ENCODE data around the gene COL4A2.

COL4A2 gene

DNA sequence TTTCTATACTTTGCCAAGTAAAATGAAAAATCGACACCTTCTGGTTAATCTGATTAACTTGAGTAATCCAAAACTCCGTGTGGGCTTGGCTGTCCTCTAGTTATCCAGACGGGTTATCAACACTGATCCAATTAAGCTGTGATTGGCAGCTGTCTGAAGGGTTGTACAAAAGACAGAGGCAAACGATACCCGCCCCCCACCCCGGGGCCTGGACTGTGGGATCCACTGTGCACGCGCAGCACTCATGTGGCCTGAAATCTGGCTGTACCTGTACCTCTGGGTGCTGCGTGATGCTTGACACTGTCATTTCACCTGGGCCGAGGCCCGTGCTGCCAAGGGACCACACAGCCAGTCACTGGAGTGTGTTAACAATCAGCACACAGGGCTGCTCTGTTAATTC, 53.5 kb downstream of the COL4A2 start:
- no peak for DNase-seq

DNA sequence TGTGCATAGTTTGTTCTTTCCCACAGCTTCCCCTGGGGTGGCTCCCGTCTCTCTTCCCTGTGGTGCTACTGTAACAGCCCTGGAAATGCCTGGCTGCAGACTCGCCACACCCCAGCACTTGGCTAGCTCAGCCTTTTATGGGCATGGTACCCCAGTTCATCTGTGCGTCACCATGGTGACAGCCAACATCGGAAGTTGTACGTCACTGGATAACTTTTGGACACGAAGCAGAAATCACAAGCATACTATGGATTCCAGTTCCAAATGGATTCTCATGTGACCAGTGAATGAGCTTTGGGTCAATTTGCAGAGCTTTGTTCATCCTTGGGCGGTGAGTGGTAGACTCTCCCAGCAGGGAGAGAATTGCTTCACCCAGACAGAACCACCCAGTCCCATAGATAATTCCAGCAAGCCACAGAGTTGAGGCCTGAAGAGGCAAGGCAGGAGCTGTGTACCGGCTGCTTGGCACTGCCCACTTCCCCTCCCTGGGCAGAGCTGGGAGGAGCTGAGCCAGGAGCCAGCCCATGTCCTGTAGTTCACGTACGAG, 54.4 kb downstream of the COL4A2 start:
- DNase-seq = no peak

DNA sequence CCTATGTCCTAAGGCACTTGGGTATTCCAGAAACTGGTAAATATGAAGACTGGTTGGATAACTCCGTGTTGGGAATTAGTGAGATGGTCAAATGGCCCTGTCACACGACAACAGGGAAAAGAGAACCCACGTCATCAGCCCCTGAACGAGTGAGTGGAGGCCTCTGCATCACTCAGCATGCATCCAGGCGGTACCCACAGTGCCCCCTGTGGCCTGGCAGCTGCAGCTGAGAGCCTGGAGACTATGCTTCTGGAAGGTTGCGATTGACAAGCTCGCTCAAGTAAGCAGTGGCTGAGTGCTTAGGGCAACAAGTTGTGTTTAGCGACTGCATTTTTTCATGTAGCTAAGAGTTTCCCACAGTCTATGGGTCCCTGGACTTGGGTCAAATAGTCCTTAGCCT, 55.9 kb downstream of the COL4A2 start:
- no peak for DNase-seq

DNA sequence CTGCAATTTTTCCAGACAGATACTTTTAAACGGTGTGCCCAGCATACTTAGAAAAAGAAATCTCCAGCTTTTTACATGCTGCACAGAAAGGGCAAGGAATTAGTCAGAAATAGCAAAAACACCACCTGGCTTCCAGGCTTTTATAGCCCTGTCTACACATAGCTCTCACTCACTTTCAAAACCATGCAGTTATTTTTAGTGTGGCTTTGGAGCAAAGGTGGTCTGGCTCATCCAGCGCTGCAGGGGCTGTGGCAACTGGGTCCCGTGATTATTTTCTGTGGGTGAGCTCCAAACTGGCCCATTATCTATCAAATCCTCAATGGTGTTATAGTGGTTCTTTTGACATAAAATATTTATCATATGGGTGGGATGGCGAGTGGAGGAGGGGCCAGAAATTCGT, 57.0 kb downstream of the COL4A2 start:
- DNase-seq = no peak

DNA sequence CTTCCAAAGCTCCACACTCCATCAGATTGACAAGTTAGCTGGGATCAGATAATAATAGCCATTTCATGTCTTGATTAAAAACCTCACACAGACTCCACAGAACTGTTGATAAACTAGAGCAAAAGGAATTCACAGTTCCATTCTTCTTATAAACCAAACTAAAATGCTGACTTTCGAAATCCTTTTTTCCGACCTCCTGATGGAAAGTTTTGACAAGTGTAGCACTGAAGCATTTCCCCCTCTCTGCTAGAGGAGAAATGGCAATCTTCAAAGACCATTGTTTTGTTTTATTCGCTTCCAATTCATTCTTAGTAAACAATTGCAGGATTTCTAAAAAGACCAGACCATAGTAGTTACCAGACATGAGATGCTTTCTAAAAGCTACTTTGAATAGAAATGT, 58.8 kb downstream of the COL4A2 start:
- DNase-seq = no peak

DNA sequence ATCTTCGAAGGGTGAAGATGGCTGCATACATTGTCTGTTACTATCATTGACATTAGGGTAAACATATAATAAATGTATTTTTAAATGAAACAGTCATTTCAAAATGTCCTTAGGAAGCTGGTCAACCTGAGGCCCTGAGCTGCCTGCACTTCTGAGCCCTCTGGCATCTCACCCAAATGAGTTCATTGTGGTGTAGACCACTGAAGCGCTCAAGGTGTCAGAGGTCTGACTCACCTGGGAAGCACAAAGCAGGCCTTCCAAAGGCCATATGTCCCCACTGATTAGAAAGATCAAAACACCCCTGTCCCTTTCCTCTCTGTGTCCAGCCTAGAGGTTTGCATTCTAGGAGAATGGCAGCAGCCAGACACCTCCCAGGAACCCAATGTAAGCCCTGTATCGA, 59.6 kb downstream of the COL4A2 start:
- DNase-seq = no peak

DNA sequence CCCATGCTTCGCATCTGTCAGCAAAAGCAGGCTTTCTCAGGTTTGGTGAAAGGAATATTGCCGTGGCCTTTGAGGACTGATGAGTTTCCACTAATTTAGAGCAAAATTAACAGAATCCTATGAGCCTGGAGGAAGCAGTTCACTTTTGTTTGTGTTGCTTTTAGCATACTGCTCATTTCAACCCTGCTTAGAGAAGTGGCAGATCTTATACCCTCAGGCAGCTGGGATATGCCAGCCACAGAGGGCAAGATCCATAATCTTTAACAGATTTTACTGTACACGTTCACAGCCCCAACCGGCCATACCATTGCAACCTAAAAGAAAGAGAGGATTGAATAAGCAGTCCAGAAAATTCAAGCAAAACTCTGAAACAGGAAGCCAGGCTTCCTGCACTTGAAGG, 60.5 kb downstream of the COL4A2 start:
- no peak for DNase-seq

DNA sequence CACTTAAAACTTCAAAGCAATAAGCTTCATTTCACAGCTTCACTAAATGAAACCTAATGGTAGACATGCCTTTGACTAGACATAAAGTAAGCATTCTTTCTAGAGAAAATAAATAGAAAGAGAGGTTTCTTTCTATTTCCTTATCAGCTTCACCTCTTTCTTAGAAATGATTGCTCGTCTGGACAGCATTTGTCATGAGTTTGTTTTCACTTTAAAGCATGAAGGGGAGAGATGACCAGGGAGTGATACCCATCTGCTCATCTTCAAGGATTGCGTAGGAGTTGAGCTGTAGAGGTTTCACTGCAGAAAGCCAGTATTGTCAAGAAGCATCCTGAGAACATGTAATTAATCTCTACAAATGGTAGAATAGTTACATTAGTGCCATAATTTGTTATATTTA, 61.3 kb downstream of the COL4A2 start:
- DNase-seq = no peak

DNA sequence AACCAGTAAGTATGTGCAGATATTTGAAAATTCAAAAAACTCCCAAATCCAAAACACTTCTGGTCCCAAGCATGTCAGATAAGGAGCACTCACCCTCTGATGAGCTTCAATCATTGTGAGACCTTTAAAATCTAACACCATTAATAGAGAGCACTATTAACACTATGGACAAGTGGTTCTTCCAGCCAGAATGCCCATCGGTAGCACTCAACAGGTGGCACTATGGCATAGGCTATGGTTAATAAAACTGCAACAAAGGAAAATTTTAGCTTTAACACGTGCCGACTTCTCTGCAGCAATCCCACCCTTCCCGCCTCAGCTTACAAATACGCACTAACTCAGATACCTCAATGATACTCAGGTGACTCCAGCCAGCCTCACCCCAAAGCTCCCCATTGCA, 62.3 kb downstream of the COL4A2 start:
- DNase-seq = no peak

DNA sequence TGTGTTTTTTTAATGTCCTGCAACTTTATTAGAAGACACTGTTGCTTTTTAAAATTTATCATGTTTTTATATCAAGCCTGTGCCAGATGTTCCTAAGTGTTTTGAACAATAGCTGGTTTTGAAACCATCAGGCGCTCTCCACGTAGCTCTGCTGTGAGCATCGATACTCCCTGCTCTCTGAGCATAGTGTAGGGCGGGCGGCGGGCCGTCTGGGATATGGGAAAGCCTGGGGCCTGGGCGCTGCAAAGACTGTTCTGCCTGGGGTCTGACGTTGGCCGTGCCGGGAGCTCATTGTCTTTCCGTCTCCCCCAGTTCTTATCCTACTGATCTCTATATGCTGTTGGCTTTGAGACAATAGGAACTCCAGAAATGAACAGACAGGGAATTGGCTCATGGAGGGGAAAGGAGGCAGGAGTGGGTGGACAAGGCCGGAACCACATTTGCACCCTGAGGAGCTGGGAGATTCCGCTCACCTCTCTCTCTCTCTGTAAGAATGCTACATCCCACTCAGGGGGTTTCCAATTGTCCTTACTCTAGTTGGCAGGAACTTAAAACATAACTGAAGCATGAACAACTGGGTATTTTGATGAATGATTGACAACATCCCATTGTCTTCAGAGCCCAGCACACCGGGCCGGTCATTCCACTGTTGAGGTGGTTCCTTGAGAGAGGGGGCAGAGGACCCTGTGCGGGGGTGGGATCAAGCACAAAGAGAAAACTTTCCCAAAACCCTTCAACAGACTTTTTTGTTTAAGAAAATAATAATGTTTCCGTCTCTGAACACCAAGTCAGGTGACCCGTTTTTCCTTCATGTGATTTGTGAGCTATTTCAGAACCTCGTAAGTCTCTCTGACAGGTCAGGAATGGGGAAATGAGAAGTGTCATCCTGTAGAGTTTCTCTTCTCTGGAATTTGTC, 64.7 kb downstream of the COL4A2 start:
- no peak for DNase-seq

DNA sequence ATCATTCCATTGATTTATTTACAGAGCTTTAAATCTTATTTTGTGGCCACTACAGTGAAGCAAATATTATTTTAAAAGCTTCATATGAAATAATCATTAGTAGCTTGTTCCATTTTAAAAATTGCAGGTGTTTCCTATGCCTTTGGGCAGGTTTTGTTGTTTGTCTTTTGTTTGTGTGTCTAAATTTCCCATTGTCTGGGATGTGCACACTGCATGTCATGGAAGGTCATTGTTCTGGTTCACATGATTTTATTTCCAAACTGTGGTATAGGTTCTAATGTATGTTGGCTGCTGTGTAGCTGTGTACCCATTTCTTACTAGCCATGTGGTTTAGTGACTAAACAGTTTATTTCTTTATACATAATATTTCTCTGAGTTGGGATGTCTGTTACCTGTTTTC, 65.6 kb downstream of the COL4A2 start:
- no peak for DNase-seq

DNA sequence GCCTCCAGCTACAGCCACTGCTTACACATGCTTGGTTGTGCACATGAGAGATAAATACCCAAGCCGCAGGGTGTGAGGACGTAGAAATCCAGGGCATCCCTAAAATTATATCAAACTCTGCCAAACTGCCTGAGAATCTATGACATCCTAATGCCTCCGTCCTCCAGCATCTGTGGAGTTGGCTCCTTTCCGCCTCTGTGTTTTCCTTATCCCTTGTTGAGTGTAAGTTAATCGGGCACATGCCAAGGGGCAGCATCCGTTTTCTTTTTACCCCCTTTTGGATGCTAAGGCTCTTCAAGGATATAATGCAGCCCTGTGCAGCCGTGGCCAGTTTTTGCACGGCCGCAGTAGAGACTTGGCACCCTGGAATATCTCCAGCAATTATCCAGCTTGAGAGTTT, 66.5 kb downstream of the COL4A2 start:
- no peak for DNase-seq

DNA sequence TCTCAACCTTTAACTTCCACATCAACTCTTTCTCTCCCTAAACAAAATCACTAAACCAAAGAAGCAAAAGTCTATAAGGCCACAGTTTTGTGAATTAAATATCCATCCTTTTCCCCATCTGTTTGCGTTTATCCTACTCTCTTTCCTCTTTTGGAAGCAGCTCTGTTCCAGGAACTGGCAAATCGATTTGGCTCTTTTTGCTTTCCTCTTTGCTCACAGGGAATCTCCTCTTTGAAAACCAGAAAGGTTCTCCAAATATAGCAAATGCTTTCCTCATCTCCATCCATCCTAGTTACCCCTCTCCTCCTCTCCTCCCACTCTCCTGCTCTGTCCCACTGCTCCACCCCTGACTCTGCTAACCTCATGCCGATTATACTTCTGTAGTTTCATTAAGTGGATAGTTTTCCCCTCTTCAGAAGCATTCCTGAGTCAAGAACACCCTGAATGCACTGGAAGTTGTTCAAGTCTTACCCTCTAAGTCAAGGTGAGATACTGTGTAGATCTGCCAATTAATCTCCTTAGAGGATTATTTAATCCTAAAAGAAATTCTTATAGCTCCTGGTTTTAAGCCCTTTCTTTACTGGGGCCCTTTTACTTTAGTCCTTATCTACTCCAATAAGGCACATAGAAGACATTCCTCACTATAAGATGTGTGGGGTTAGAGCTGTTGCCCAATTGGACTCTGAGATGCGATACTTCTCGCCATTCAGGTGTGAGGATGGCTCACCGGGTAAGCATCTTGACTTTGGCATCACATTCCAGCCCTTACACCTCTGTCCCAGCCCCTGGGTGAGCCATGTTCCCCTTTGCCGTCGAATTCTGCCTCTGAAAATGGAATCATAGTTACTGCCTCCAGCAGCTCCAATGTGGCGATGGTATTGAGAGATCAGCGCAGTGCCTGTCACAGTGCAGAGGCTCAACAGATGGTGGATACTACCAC, 67.6 kb downstream of the COL4A2 start:
- no peak for DNase-seq

DNA sequence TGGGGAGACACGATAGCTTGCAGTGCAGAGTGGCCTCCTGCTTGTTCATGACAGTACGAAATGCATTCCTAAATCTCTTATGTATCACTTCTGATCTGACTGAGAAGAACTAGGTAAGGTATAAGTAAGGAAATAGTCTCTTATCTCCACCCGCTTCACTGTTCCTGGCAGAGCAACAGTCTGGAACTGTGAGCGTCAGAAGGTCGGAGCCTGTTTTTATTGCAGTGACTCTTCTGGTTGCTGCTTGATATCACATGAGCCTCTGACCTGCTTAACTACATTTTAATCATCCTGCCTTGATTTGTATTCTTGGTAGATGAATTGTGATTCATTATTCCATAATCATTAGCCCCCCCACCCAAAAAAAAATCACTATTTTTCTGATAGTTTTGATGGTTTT, 69.0 kb downstream of the COL4A2 start:
- no peak for DNase-seq

DNA sequence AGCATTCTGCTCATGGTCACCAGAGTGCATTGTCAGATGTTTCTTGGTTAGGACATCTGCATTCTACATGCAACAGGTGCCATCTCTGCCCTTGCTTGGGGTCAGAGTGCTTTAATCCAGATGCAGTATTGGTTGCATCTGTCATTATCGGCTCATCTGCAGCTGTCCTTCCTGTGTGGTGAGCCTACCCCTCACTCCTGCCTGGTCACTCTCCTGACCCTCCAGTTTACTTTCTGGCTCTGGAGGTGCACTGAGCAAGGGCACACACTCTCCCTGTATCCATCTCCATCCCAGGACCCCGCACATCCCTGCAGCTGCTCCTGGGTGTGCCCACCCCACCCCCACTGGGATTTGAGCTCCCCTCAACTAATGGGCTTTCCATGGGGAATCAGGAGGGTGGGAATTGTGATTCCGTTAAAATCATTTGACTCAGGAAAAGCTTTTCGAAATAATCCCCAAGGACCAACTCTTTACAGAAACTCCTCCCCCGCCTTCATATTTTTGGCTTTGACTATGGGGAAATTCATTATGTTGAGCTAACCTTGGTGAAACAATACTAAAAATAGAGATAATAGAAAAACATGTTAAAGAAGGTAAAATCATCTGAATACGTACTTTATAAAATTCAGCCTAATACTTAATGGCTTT, 70.2 kb downstream of the COL4A2 start:
- no peak for DNase-seq

DNA sequence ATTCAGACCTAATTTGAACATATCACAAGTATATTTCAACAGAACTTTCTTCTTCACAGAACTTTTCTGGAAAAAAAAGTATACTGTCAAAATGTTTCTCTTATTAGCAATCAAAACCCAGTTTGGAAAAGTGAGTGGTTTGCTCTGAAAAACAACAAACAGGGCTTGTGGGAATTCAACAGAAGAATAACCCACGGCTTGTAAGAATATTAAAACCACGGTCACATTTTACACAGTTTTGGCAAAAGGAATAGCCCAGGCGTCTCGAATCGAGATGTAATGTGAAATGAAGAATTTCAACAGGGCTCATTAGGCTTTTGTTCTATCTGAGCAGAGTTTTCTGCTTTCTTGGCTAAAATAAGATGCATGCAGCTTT, 70.7 kb downstream of the COL4A2 start:
- DNase-seq = no peak

DNA sequence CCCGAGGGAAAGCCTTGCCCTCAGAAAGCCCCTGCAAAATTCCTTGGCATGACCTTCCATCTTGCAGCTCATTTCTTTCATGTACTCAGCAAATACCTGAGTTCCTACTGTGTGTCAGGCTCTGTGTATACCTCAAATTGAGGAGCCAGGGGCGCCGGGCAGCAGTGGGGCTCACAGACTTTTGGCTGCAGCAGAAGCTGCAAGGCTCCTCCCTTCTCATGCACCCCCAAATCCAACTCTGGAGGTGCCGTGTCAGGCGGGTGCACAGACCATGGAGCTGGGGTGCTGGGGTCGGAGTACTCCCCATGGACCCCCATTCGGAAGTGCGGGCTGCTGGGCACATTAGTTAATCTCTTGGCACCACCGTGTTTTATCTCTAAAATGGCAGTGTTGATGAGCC, 72.3 kb downstream of the COL4A2 start:
- DNase-seq = no peak

DNA sequence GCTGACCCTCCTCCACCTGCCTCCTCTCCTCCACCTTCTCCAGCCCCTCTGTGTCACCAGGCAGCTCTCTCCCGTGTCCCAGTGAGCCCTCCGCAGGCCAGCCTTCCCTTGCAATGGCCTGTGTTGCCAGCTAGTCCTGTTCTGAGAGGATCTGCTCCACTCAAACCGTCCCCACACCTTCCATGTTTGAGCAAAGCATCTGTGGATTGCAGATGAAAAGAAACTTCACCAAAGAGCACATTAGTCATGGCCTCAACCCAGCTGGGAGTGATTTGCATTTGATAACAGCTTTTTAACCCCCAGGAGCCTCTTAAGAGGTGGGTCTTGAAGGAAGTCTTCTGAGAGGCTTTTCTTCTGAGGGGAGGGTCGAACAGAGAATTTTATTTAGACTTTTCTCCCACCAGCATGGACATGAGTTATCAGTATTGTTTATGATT, 72.8 kb downstream of the COL4A2 start:
- no peak for DNase-seq

DNA sequence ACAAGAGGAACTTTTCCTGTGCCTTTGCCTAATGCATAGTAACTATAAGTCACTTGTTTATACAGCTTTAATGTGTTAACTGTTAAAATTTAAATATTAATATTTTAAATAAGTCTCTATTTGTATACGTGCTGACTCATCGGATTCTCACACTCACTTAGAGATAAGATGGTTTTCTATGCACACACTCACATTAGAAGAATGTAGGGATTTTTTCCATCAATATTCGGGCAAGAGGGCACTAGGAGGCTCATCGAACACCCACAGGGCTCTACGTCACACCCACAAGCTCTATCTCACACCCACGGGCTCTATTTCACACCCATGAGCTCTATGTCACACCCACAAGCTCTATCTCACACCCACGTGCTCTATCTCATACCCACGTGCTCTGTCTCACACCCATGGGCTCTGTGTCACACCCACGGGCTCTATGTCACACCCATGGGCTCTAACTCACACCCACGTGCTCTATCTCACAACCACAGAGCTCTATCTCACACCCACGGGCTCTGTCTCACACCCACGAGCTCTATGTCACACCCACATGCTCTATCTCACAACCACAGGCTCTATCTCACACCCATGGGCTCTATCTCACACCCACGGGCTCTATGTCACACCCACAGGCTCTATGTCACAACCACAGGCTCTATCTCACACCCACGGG, 73.4 kb downstream of the COL4A2 start:
- no peak for DNase-seq

DNA sequence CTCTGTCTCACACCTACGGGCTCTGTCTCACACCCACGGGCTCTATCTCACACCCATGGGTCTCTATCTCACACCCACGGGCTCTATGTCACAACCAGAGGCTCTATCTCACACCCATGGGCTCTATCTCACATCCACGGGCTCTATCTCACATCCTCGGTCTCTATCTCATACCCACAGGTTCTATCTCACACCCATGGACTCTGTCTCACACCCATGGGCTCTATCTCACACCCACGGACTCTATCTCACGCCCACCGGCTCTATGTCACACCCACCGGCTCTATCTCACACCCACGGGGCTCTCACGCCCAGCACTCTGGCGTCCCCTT, 73.9 kb downstream of the COL4A2 start:
- no peak for DNase-seq

DNA sequence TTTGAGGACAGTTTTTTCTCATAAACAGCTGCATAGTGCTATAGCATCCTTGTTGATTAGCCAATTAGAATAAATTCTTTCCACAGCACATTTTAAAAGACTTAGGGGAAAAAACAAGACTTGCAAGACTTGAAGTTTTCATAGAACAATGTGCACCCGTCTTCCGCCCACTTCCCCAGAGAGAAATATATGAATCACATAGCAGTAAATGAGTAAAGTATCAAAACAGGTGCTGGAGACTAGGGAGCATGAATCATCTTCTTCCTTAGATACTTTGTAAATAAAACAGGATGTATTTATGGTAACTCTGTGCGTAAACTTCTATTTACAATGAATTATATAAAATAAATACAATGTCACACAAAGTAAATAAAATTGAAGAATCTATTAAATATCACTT, 75.1 kb downstream of the COL4A2 start:
- no peak for DNase-seq

DNA sequence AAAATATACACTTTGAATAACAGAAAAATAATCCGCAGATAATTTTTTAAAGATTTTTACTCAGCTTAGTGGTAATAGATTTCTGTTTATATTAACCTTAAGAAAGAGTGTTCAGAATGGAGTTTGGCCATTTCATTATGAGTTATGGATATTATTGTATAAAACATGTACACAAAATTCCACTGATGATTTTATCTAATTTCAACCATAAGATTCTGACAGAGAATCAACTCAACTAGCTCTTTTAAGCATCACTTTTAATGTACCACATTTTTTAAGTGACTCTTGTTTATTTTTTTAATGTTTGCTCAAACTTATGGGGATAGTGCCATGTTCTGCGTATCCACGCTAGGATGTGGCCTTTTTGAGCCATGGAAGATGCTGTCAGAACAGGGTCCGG, 75.7 kb downstream of the COL4A2 start:
- DNase-seq = no peak
